NCI-H146 treated with DMSO at 0.1 percent for 48 hours (cell line): Measurements from ENCODE around the gene FGG.

Experiments
- DNase-seq: peaks from one replicate; lab custom pipeline; 2025; ENCODE audit not compliant: unreplicated experiment; lab: John Stamatoyannopoulos, UW

Gene FGG

GRCh38 chr4:154588198-154588597, 24.3 kb downstream of the FGG start:
- no peak for DNase-seq

GRCh38 chr4:154586296-154587033, 26.0 kb downstream of the FGG start:
- no peak for DNase-seq

GRCh38 chr4:154585369-154586018, 27.0 kb downstream of the FGG start:
- no peak for DNase-seq

GRCh38 chr4:154584259-154584658, 28.2 kb downstream of the FGG start:
- DNase-seq: no peak

- no peak for DNase-seq
These were observed 28.8 kb downstream of the FGG start for GRCh38 chr4:154583677-154584076.

GRCh38 chr4:154583230-154583629, 29.2 kb downstream of the FGG start:
- DNase-seq: no peak

GRCh38 chr4:154582723-154583122, 29.7 kb downstream of the FGG start:
- no peak for DNase-seq

- no peak for DNase-seq
These were observed 32.5 kb downstream of the FGG start for GRCh38 chr4:154579927-154580326.

GRCh38 chr4:154578919-154579318, 33.5 kb downstream of the FGG start:
- no peak for DNase-seq

- no peak for DNase-seq
These were observed 35.1 kb downstream of the FGG start for GRCh38 chr4:154577324-154577723.

GRCh38 chr4:154574311-154574710, 38.1 kb downstream of the FGG start:
- DNase-seq: no peak

GRCh38 chr4:154573190-154573870, 39.1 kb downstream of the FGG start:
- DNase-seq: no peak

- DNase-seq: no peak
These were observed 42.9 kb downstream of the FGG start for GRCh38 chr4:154569584-154569983.

GRCh38 chr4:154569028-154569427, 43.4 kb downstream of the FGG start:
- DNase-seq: no peak

- no peak for DNase-seq
These were observed 45.7 kb downstream of the FGG start for GRCh38 chr4:154566639-154567204.

- DNase-seq: no peak
These were observed 46.8 kb downstream of the FGG start for GRCh38 chr4:154565704-154566103.

- no peak for DNase-seq
These were observed 48.1 kb downstream of the FGG start for GRCh38 chr4:154564311-154564710.

GRCh38 chr4:154562697-154563254, 49.7 kb downstream of the FGG start, which contains the start of gene FGB:
Gene FGB (plus strand): TSS chr4:154563011. CDS start chr4:154563019, 8 bp downstream.
- no peak for DNase-seq

GRCh38 chr4:154560824-154561231, 51.6 kb downstream of the FGG start:
- no peak for DNase-seq

- no peak for DNase-seq
These were observed 52.0 kb downstream of the FGG start for GRCh38 chr4:154560419-154560801.
